HL-60 (cell line): ENCODE data around the gene MACROD2.

Experiments
- CTCF ChIP-seq: IDR thresholded peaks from one replicate; pipeline ENCODE4 v1.5.1; 2011; ENCODE audit warnings: low read length, control low read depth, inconsistent platforms; ENCODE audit not compliant: insufficient read depth
- POLR2AphosphoS5 ChIP-seq: IDR thresholded peaks from 2 replicates; pipeline ENCODE4 v1.6.1; 2012; ENCODE audit warnings: low read depth
- REST ChIP-seq: IDR thresholded peaks from 2 replicates; pipeline ENCODE4 v1.6.1; 2012; ENCODE audit warnings: low read depth; ENCODE audit not compliant: insufficient replicate concordance
- SPI1 ChIP-seq: IDR thresholded peaks from 2 replicates; pipeline ENCODE4 v1.6.1; 2012; ENCODE audit warnings: low read depth, mild to moderate bottlenecking, borderline replicate concordance

GRCh38 chr20:15593081-15593480 is 1597.8 kb downstream of the MACROD2 start:
- no peak for TF ChIP-seq CTCF
- TF ChIP-seq POLR2AphosphoS5 = no peak
- no peak for TF ChIP-seq REST
- no peak for TF ChIP-seq SPI1
